ENCODE results near the gene KLF12. TPM values are rescaled to one million over a fixed set of nuclear protein-coding genes. Genes with fewer than 3 reads are reported as not detected.

The KLF12 gene
- total and polyA plus RNA-seq, 2 donors (not counting 3 experiments of a cell fraction or from before 2014, with no cell fraction given) = 16.0 to 25.9 TPM

DNA sequence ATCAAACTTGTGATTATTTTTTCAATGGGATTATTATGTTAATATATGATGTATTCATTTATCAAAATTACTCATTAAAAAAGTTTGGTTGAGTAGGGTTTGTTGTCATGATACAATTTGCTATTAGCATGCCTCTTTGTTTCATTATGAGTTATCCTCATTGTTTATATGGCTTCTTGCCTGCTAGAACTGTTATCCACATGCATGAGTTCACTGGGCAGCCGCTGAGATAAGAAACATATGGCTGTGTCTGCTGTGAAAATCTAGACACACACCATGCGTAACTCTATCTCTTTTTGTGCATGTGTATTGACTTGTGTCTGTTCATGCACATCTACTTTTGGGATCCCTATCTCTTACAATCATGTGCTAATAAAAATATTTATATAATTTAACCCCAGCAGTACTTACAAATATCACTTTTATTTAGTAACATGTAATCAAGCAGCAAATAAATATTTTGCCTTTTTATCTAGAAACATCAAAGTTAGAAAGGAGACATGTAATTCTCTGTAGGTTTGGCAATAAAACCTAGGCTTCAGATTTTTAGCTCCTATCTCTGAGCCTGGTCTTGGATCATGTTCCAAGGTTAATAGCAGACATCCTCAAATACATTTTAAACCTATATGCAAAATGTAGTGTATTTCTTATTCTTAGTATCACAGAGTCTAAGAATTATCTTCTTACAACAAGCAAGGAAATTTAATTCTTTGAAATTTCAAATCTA is 11.2 kb upstream of the KLF12 start:
- Histone ChIP-seq H3K9me1 (replicated peaks; ENCODE audit: control insufficient read depth, extremely low read depth, insufficient read depth, low read length) (no peaks in the 10 kb centered on the region), H3K9me3 (replicated peaks; ENCODE audit: control insufficient read depth, insufficient read depth, low read length) (no peaks in the 10 kb centered on the region), H3K36me3 (ENCODE audit: control insufficient read depth in 2 of 2, extremely low read depth in 1 of 2, insufficient read depth in 2 of 2, low read length in 2 of 2) (no peaks in the 10 kb centered on the region), H3K4me1 (ENCODE audit: control insufficient read depth, extremely low read depth, insufficient read depth, low read length) (no peaks in the 10 kb centered on the region), H3K9ac (replicated peaks; ENCODE audit: extremely low read depth, insufficient read depth, low read length) (no peak overlapping the region), H4K20me1 (replicated peaks; ENCODE audit: control insufficient read depth, extremely low read depth, insufficient read depth, low read length) (no peaks in the 10 kb centered on the region), H3K27ac (ENCODE audit: insufficient read depth, low read depth, low read length) (no peak overlapping the region), H2AFZ (ENCODE audit: low read depth, low read length) (no peak overlapping the region), H3K79me2 (ENCODE audit: control insufficient read depth, insufficient read depth, low read length) (no peaks in the 10 kb centered on the region), H3K27me3 (ENCODE audit: control insufficient read depth in 2 of 2, insufficient read depth in 2 of 2, low read length in 2 of 2) (no peaks in the 10 kb centered on the region), H3K4me3 (replicated peaks in 1 of 3; ENCODE audit: insufficient read depth in 1 of 3, low read depth in 1 of 3, low read length in 3 of 3) (no peak overlapping the region), H3K4me2 (ENCODE audit: insufficient read depth, low read length) (no peak overlapping the region)
- TF ChIP-seq FOS (IDR thresholded peaks at IDR 0.05; ENCODE audit: borderline replicate concordance, insufficient read depth, low read length) (no peak), EZH2 (IDR thresholded peaks at IDR 0.05; ENCODE audit: borderline replicate concordance, low read depth, low read length, severe bottlenecking) (no peak), POLR2AphosphoS5 (IDR thresholded peaks at IDR 0.05; ENCODE audit: insufficient read depth, low read depth, low read length) (no peak), GATA2 (IDR thresholded peaks at IDR 0.05; ENCODE audit: insufficient read depth, insufficient read length, low read depth, low read length) (no peak), MAX (IDR thresholded peaks at IDR 0.05; ENCODE audit: insufficient read depth, insufficient read length) (no peak), JUN (IDR thresholded peaks at IDR 0.05; ENCODE audit: borderline replicate concordance, insufficient read depth, insufficient read length, low read depth) (no peak), POLR2A (IDR thresholded peaks at IDR 0.05; ENCODE audit: low read depth, low read length) (no peak), MYC (IDR thresholded peaks at IDR 0.05; ENCODE audit: low read depth, low read length) (no peak)
- TF ChIP-seq, protein P1, sequence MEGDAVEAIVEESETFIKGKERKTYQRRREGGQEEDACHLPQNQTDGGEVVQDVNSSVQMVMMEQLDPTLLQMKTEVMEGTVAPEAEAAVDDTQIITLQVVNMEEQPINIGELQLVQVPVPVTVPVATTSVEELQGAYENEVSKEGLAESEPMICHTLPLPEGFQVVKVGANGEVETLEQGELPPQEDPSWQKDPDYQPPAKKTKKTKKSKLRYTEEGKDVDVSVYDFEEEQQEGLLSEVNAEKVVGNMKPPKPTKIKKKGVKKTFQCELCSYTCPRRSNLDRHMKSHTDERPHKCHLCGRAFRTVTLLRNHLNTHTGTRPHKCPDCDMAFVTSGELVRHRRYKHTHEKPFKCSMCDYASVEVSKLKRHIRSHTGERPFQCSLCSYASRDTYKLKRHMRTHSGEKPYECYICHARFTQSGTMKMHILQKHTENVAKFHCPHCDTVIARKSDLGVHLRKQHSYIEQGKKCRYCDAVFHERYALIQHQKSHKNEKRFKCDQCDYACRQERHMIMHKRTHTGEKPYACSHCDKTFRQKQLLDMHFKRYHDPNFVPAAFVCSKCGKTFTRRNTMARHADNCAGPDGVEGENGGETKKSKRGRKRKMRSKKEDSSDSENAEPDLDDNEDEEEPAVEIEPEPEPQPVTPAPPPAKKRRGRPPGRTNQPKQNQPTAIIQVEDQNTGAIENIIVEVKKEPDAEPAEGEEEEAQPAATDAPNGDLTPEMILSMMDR (IDR thresholded peaks at IDR 0.05; ENCODE audit: extremely low read depth in 1 of 2, insufficient read depth in 1 of 2, low read depth in 1 of 2, low read length in 2 of 2) = no peak
- DNase-seq (ENCODE audit: low read depth, low spot score) (no peak), FAIRE-seq (no peak)
- intact Hi-C loops (cut with micrococcal nuclease) = no loop called here
- dilution Hi-C loops (cut with MboI; ENCODE audit: extremely low pct_ligation_motif_present, low sequenced_read_pairs) = no loop called here
- no TSS peak for BruUV-seq (replicated peaks)
- ChIA-PET CTCF (interaction anchor here (1.9 kb wide), 1 partner anchor 141 kb away, joined by 6 read pairs; no protein-coding TSS in a partner anchor), POLR2A (no interaction called here)

All from endothelial cell of umbilical vein (primary cell).